GM19328 (cell line): ENCODE results near the gene AQP5.

Experiments used
- ATAC-seq: cut with Tn5 transposase; IDR thresholded peaks from one replicate; pipeline ENCODE4 v1.9.1; 2021; ENCODE audit warnings: mild to moderate bottlenecking, moderate library complexity; ENCODE audit not compliant: unreplicated experiment

Gene AQP5

DNA sequence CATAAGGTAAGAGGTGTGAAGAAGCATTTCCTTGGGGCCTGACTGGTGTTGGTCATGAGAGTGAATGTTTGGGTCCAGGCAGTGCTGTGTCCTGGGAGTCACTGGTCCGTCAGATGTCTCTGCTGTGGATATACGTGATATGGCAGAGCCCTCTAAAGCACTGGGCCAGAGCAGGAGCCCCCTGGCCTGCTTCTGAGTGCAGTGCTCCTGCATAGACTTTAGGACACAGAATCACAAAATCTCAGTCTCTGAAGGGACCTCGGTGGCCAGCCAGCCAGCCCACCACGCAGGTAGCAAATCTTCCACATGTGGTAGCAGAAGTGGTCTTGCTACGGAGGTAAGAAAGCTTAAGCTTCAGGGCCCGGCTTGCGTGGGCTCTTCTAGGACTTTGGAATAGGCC lies 29.6 kb upstream of the AQP5 start:
- ATAC-seq: no peak

DNA sequence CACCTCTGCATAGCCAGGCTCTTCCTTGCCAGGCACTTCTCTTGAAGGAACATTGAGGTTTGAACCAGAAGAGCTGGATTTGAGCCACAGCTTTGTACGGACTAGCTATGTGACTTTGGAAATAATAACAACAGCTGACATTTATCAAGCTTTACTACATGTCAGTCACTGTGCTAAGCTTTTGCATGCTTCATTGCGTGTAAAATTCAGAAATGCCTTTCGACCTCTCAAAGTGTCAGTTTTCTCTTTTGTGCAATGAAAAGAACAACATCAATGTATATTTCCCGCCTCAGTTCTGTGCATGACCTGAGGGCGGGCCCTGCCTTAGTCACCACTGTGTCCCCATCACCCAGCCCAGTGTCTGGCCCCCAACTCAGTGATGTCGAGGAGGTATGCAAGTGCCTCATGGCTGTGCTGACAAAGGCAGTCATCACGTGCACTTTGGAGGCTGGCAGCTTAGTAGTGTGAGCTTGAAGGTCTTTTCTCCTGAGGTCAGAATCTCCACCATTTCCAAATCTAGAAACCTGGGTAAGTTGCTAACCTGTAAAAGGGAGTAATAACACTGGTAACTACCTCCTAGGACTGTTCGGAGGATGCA lies 29.0 kb upstream of the AQP5 start:
- ATAC-seq: no peak

DNA sequence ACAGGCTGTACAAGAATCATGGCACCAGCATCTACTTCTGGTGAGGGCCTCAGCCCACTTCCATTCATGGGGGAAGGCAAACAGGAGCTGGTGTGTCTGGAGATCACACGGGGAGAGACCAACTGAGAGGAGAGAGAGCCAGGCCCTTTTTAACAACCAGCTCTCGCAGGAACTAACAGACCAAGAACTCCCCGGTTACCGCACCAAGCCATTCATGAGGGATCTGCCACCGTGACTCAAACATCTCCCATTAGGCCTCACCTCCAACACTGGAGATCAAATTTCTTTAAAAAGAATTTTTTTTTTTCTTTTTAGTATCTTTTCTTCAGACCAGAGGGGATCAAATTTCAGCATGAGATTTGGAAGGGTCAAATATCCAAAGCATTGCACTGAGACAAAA lies 27.9 kb upstream of the AQP5 start:
- ATAC-seq: no peak

DNA sequence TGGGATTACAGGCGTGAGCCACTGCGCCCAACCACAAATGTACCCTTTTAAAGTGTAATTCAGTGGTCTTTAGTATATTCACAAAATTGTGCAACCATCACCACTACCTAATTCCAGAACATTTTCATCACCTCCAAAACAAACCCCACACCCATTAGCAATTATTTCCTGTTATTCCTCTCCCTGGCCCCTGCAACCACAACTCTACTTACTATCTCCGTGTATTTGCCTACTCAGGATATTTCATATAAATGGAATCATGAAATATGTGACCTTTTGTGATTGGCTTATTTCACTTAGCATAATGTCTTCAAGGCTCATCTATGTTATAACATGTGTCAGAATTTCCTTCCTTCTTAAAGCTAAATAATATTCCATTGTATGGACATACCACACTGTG lies 27.2 kb upstream of the AQP5 start:
- ATAC-seq: no peak

DNA sequence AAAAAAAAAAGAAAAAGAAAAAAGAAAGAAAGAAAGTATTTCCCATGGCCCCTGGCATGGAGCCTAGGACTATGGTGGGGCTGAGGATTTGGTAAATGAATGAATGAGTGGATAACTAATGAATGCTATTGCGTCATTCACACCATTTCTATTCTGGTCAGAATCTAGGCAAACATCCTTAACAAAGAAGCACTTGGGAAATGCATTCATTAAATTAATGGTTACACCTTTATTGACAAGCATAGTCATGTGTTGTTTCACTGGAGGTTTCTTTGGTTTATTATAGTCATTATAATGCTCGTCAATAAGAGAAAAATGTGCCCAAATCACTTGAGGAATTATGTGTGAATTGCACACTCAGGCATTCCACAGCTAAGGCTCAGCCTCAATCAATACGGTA lies 24.7 kb upstream of the AQP5 start:
- no peak for ATAC-seq

DNA sequence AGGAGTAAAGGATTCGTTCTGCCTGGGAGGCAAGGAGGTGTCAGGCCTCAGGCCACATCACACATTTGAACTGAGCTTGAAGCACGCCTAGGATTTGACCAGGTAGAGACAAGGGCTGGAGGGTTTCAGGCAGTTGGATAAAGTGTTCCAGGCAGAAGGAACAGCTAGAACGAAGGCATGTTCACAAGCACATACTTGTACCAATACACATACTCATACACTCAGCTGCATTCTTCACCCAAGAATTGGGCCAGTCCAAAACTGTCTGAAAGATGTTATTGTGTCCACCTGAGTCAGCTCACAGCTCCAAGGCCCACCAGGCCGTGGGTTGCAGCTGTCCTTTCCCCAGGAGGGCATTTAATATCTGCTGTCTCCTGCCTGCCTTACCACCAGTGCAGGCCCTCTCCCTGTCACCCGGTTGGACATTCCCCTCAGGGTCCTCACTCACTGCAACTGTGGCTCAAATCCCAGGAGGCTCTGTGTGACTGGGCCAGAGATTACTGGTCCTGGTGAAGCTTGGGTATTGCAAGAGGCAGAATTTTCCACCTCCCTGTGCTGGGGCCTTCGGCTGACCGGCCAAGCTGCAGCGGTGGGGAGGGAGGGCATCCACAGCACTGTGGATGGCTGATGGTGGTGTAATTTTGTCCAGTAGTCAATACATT lies 23.9 kb upstream of the AQP5 start:
- ATAC-seq: no peak

DNA sequence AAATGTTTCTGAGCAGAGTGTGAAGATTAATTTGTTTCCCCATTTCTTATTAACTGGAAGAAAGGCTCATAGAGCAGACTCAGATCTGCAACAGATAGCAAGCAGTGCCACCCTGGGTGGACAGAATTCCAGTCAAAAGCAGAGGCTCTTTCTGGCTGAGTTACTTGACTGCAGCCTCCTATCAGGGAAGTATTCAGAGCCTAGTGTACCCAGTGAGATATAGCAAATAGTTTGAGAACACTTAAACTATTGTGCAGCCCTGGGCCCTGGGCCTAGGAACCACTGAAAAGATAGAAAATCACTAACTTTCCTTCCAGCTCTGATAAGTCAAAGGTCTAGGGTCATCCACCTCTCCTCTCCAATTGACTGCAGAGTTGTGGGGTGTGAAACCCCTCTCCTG lies 22.4 kb upstream of the AQP5 start:
- ATAC-seq: no peak

DNA sequence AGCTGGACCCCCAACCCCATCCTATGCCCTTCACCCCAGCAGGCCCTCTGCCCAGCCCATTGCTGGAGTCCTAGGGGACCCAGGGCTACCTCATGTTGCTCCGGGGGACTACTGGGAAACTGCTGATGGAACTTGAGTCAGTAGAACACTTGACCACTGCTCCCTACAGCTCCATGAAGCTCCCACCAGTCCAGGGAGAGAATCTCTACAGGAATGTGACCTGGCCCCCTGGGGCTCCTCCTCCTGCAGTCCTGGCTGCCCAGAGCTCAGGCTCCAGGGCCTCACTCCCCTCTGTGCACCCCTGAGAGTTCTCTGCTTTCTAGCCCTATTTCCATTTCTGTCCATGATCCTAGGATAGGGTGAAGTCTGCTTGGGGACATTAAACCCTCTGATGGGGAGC lies 22.0 kb upstream of the AQP5 start:
- ATAC-seq: no peak

DNA sequence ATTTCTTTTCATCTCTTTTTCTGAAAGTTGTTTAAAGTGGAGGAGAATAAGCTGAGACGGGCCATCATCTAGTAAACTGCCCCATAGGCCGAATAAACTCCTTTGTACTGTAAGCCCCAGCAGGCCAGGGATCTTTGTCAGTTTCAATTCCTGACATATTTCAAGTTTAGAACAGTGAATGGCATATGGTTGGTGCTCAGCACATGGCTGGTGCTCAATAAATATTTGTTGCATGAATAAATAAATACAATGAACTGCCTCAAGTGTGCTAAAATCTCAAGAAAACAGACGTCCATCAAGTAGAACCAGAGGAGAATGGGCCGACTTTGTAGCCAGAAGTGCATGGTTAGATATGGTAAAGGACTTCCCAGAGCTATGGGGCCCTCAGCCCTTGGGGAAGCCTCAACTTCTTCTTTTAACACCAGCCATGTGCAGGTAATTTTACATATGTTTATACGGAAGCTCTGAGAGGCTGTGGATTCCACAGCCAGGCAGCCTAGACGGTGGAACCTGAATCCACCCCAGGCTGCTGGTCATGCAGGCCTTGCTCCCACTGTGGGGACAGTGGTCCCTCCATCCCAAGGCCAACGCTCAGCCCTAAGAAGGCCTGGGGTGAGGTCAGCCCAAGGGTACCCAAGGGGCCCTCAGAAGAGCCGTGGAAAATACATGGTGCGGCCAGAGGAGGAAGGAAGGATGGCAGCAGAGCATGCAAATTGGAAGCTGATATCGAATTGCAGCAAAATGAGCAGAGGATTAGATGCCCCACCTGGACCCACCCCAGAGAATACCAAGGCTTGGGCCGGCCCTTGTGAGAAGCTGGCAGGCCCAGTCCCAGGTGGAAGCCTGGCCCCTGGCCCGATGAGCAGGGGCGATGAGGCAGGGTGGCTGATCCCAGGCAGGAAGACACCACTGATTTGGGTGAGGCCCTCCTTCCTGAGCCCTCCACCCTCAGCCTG lies 19.8 kb upstream of the AQP5 start:
- no peak for ATAC-seq

DNA sequence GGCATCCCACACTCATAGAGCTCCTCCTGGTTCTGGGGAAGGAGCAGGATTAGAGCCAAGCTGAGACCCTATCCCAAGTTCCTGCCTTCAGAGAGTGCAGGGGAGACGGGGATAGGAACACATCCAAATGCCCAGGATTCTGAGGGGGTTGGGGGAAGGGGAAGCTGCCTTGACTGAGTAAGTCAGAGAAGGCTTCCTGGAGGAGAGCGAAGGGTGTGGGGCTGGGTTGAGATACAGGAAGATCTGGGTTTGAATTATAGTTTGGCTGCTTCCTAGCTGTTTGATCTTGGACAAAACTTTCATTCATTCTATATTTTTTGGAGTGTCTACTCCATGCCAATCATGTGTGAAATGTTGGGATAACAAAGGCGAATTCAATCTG lies 19.2 kb upstream of the AQP5 start:
- ATAC-seq: no peak

DNA sequence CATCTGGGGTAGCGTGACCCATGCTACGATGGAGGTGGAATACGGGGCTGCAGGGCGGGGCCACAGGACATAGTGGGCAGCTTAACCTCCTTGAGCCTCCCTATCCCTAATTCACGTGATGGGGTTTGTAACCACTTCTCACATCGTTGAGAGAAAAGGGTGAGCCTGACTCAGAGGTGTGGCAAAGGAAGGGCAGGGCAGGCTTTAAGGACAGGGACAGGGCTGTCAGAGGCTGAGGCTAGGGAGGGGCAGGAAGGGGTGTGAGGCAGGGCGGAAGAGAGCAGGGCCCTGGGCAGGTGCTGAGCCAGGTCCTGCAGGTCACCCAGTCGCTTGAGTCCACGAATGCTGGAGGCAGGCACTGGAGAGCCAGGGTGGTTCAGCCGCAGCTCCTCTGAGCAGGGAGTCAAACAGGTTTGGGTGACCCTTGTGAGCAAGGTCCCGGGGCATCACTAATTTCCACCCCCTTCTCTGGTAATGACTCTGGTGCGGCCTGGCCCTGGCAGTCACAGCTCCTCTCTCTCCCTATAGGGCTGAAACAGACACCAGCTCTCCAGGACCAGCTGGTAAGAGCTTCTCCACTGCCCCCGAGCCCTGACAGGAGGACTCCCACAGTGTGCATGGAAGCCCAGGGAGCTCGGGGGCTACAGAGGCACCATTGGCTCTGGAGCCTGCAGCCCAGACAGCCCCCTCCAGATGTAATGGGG lies 18.6 kb upstream of the AQP5 start:
- no peak for ATAC-seq

DNA sequence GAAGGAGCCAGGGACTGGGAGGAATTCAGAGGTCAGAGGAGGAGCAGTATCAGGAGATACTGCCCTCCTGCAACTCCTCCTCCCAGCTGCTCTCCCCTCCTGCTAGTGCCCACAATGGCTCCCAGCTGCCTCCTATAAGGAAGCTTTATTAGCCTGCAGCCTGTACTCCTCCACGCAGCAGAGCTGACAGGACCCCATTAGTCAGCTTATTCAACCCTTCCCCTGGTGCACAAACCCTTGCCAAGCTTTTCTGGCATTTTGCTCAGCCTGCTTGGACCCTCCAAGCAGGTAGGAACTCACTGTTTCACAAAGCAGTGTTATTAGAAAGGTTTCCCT lies 18.1 kb upstream of the AQP5 start:
- ATAC-seq: no peak

DNA sequence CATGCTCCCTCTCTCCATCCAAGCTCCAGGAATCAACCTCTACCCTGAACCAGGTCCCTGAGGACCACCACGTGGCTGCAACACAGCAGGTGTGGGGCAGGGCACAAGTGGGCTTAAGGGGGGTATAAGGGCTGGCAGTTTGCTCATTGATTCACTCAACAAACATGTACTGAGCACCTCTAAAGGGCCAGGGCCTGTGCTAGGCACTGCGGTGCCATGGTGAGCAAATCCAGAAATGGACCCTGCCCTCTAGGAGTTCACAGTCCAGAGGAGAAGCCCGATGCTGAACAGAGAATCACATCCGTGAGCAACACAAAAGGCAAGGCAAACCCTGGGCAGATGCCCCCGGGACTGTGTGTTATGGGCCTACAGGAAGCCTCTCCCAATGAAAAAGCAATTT lies 17.6 kb upstream of the AQP5 start:
- no peak for ATAC-seq

DNA sequence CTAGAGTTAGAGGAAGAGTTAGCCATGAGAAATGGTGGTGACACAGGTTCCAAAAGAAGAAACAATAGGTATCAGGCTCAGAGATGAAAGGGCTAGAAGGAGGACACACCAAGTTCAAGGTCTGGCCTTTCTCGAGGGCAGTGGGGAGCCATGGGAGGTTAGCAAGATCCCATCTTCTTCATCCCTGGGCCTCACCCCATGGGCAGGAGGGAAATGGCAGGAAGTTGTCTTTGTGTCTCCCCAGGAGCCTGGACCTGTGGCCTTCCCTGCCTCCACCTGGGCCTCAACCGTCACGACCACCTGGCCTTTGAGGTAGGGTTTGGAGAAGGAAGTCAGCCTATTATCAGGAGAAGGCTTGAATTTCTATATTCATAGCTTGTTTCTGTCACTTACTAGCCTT lies 17.0 kb upstream of the AQP5 start:
- ATAC-seq: no peak

DNA sequence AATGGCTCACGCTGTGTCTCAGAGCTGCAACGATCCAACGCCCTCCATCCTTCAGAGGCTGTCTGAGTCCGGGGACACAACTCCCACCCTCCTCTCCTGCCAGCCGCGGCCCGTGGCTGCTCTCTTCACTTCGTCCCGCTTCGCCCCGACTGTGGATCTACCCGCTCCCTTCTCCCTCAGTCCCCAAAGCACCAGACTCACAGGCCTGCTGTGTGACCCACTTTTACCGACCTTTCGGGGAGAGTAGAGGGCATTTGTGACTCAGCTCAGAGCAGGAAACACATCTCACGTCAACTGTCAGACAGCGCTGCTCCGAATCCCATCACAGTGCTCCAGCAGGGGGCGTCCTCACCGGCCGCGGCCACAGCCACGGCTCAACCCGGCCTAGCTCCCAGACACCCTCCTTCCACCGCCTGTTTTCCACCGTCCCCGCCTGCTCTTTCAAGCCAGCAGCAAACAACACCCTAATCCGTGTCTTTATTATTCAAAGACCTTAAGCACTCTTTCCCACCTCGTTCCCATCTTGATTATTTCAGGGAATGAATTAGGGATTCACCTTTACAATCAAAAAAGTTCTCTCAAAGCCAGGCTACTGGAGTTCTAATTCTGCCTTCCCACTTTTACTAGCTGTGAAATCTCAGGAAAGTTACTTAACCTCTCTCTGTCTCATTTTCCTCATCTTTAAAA lies 16.1 kb upstream of the AQP5 start:
- ATAC-seq: no peak

DNA sequence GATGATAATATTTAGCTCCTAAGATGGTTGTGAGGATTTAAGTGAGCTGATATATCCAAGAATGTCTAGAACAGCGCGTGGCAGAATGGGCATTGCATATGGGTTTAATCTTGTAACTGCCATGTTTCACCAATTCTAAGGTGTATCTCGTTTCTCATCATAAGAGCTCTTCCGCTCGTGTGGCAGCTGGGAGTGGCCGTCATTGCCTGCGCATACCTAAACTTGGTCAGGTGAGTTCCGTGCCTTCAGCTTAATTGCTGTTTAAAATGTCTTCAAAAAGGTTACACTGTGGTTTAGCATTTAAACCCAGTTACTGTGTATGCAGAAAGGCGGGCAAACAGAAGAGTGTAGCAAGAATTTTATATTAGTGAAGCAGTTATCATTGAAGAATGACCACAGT lies 15.6 kb upstream of the AQP5 start:
- ATAC-seq: no peak

DNA sequence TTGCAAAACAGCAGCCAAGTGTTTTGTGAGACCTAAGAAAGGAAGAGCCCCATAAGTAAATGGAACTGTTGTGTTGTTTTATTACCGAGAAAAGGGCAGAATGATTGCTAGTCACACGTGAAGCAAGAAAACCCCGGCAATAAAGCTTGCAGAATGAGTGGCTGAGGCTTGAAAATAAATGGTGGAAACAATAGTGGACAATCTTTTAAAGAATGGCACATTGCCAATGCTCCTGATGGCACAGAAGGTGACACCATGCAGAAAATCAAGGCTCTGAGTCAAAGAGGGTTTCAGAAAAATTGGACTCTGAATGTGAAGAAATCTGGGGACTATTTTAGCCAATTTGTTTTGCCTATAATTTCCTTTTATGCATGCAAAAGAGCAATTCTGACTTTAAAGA lies 15.2 kb upstream of the AQP5 start:
- ATAC-seq: no peak

DNA sequence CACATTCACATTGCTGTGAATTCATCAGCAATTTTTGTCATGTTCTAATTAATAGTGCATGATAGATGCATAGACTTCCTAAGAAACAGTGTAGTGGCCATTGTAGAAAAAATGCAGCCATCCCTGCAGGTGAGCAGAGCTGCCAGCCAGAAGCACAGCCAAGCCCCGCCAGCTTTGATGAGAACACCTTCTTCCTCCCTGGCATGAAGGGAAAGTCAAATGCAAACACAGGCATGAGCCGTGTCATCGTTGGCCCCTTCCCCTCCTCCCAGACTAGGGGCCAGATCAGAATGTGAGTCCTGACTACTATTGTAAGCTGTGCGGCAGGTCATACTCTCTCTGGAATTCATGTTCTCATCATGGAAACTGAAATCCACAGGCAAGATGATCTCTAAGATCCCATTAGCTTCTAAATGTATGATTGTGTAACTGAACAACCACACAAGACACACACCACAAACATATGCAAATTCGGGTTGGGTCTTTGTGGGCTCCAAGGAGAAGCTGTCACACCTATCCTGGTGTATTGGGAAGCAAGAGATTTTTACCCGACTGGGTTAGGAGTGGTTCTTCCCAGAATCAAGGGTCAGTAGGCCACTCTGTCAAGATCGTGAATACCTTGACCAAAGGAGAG lies 14.0 kb upstream of the AQP5 start:
- no peak for ATAC-seq

DNA sequence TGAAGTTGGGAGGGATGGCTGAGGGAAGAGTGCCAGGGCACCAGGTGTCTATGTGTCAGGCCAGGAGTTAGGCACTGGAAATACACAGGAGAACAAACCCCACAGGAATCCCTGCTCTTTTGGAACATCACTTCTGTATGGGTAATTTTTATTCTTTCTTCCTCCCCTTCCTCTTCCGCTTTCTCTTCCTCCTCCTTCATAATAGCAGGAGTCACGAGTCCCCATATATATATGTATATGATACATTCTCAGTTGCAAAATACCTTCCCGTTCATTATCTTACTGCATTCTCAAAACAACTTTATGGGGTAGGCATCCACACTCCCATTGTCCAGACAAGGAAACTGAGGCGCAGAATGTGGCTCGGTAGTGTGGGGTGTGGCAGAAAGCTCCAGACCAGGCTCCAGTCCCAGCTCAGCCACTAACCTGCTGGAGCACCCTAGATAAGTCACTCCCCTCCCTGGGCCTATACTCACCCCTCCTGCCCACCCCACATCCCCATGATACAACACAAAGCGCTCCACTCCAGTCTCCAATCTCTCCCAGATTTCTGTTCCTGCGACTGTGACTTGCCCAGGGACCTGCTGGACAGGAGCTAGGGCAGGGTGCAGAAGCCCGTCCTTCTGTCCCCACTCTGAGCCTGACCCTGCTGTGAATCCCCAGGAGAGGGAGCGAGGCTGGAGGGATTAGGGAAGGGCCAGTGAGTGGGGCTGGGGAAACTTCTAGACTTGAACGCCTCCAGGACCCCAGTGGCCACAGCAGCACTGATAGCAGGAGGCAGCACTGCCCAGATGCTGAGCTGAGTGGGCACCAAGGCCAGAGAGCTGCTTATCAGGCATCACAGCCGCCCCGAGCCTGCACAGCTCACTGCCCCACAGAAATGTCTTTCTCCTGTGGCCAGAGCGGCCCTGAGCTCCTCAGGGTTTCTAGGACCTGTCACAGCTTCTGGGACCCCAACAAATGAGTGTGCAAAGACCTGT lies 12.5 kb upstream of the AQP5 start:
- ATAC-seq: no peak
